NT2/D1 (cell line): Measurements from ENCODE around the gene UNC93B1.

Experiments used
- DNase-seq: peaks from one replicate; pipeline ENCODE4 v3.0.0-alpha.2; 2011; ENCODE audit warnings: low read depth, low spot score
- H3K27me3 ChIP-seq: 2 replicates; pipeline ENCODE4 v1.6.0; 2011; ENCODE audit warnings: mild to moderate bottlenecking; ENCODE audit not compliant: insufficient read length, insufficient read depth
- H3K36me3 ChIP-seq: 2 replicates; pipeline ENCODE4 v1.6.1; 2011; ENCODE audit warnings: mild to moderate bottlenecking, low read length, mixed read lengths; ENCODE audit not compliant: insufficient read depth, insufficient read length
- H3K4me1 ChIP-seq: 2 replicates; pipeline ENCODE4 v1.5.1; 2011; ENCODE audit not compliant: insufficient read depth, insufficient read length
- H3K4me3 ChIP-seq: 2 replicates; pipeline ENCODE4 v1.5.1; 2011; ENCODE audit warnings: low read depth; ENCODE audit not compliant: insufficient read length
- H3K9ac ChIP-seq: 2 replicates; pipeline ENCODE4 v1.6.0; 2011; ENCODE audit warnings: low read depth; ENCODE audit not compliant: insufficient read length
- H3K9me3 ChIP-seq: 2 replicates; pipeline ENCODE4 v1.5.1; 2011; ENCODE audit warnings: mild to moderate bottlenecking, low read length; ENCODE audit not compliant: insufficient read depth
- SUZ12 ChIP-seq: IDR thresholded peaks from 2 replicates; pipeline ENCODE4 v1.6.1; 2011; ENCODE audit not compliant: insufficient read length, insufficient read depth; ENCODE audit errors: extremely low read depth
- YY1 ChIP-seq: IDR thresholded peaks from 2 replicates; pipeline ENCODE4 v1.6.1; 2011; ENCODE audit not compliant: insufficient read length, insufficient read depth
- ZNF274 ChIP-seq: IDR thresholded peaks from 2 replicates; pipeline ENCODE4 v1.6.1; 2011; ENCODE audit warnings: mild to moderate bottlenecking, low read depth, low read length

Gene UNC93B1

DNA sequence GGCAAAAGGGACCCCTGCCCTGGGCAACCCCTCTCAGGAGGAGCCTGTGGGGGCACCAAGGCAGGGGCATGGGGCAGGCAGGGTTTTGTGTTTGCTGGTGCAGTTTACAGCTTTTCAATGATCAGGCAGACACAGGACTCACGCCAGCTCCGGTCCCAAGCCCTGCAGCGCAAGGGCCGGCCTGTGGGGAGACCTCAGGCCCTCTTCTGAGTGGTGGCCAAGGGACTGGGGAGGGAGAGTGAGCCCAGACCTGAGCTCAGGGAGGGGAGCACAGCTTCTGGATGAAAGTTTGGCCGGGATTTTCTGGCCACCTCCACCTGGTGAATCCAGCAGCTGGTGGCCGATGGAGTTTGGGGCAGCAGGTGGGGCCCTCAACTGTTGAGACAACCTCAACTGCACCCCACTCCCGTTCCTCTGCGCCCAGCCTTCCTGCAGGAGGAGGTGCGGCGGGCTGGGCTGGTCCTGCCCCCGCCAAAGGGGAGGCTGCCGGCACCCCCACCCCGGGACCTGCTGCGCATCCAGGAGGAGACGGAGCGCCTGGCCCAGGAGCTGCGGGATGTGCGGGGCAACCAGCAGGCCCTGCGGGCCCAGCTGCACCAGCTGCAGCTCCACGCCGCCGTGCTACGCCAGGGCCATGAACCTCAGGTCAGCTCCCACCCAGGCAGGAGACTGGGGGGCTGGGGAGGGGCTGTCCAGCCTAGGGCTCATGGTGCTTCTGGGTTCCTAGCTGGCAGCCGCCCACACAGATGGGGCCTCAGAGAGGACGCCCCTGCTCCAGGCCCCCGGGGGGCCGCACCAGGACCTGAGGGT lies 38.5 kb upstream of the UNC93B1 start:
- Histone ChIP-seq H3K36me3 (peaks cover 30% of the 10 kb centered on the region), H3K27me3 (no peaks in the 10 kb centered on the region), H3K9me3 (no peaks in the 10 kb centered on the region), H3K9ac (peak overlapping the region; percentile 28), H3K4me3 (no peak overlapping the region), H3K4me1 (peaks cover 46% of the 10 kb centered on the region)
- DNase-seq, result no peak
- TF ChIP-seq ZNF274 (no peak), YY1 (no peak), SUZ12 (no peak)

DNA sequence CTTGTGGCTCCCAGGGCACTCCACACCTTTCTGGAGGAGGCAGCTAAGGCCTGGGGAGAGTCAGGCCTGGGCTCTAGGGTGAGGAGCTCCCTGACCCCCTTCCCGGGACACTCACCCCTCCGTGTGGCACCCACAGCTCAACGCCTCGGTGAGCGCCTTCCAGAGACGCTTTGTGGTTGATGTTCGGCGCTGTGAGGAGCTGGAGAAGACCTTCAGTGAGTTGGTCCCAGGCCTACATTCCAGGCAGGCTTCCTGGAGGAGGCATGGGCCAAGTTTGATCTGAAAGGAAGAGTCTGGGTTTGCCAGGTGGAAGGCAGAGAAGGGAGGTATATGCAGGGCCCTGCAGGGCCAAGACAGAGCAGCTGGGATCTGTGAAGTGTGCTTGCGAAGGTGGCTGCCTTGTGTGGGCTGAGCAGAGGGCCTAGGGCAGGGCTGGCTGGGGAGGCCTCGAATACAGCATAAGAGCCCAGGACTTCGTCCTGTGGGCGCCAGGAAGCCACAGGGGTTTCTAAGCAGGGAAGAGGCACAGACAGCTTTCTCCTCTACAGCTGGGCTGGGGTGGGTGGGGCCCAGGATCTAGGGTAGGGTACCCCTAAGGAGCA lies 37.8 kb upstream of the UNC93B1 start:
- no peaks in the 10 kb centered on the region for H3K9me3 ChIP-seq
- peaks cover 29% of the 10 kb centered on the region for H3K36me3 ChIP-seq
- peaks cover 46% of the 10 kb centered on the region for H3K4me1 ChIP-seq
- no peaks in the 10 kb centered on the region for H3K27me3 ChIP-seq
- peak overlapping the region; percentile 28 for H3K9ac ChIP-seq
- no peak for DNase-seq
- TF ChIP-seq ZNF274, result no peak
- TF ChIP-seq SUZ12, result no peak
- no peak for TF ChIP-seq YY1
- no peak overlapping the region for H3K4me3 ChIP-seq

DNA sequence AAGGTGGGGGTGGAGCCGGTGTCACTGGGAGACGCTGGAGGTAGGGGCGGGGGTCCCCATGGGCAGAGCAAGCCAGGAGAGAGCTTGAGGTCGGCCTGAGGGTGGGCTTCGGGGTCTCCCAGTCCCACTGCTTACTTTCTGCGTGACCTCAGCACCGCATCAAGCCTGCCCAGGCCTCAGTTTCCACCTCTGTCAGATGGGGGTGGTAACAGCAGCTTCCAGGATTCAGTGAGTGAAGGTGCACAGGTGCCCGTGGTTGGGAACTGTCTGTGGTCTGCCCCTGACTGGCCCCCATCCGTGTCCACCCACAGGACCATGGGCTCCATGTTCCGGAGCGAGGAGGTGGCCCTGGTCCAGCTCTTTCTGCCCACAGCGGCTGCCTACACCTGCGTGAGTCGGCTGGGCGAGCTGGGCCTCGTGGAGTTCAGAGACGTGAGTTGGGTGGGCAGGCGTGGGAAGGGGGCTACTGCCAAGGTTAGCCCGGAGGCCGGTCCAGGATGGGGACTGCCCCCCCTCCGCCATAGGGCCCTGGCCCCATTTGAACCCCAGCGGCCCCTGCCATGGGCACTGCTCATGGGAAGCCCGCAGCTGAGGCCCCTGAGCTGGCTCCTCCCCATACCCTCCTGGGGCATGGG lies 37.2 kb upstream of the UNC93B1 start:
- DNase-seq, result no peak
- H3K9me3 ChIP-seq, result no peaks in the 10 kb centered on the region
- TF ChIP-seq YY1, result no peak
- no peak for TF ChIP-seq SUZ12
- H3K4me1 ChIP-seq, result peaks cover 46% of the 10 kb centered on the region
- H3K36me3 ChIP-seq, result peaks cover 29% of the 10 kb centered on the region
- H3K4me3 ChIP-seq, result no peak overlapping the region
- H3K27me3 ChIP-seq, result no peaks in the 10 kb centered on the region
- peak overlapping the region; percentile 56 for H3K9ac ChIP-seq

GRCh38 chr11:68040101-68040956 lies 36.4 kb upstream of the UNC93B1 start:
- Histone ChIP-seq H3K36me3 (peaks cover 35% of the 10 kb centered on the region), H3K4me3 (no peak overlapping the region), H3K4me1 (peaks cover 46% of the 10 kb centered on the region), H3K27me3 (no peaks in the 10 kb centered on the region), H3K9me3 (no peaks in the 10 kb centered on the region), H3K9ac (peak overlapping the region; percentile 67)
- no peak for DNase-seq
- TF ChIP-seq SUZ12 (no peak), ZNF274 (no peak), YY1 (no peak)

GRCh38 chr11:68039526-68040086 lies 35.7 kb upstream of the UNC93B1 start:
- peaks cover 46% of the 10 kb centered on the region for H3K4me1 ChIP-seq
- peak overlapping the region; percentile 95 for H3K9ac ChIP-seq
- TF ChIP-seq YY1, result no peak
- TF ChIP-seq ZNF274, result no peak
- TF ChIP-seq SUZ12, result no peak
- H3K36me3 ChIP-seq, result peaks cover 33% of the 10 kb centered on the region
- no peak for DNase-seq
- peak overlapping the region; percentile 69 for H3K4me3 ChIP-seq
- H3K27me3 ChIP-seq, result no peaks in the 10 kb centered on the region
- no peaks in the 10 kb centered on the region for H3K9me3 ChIP-seq

DNA sequence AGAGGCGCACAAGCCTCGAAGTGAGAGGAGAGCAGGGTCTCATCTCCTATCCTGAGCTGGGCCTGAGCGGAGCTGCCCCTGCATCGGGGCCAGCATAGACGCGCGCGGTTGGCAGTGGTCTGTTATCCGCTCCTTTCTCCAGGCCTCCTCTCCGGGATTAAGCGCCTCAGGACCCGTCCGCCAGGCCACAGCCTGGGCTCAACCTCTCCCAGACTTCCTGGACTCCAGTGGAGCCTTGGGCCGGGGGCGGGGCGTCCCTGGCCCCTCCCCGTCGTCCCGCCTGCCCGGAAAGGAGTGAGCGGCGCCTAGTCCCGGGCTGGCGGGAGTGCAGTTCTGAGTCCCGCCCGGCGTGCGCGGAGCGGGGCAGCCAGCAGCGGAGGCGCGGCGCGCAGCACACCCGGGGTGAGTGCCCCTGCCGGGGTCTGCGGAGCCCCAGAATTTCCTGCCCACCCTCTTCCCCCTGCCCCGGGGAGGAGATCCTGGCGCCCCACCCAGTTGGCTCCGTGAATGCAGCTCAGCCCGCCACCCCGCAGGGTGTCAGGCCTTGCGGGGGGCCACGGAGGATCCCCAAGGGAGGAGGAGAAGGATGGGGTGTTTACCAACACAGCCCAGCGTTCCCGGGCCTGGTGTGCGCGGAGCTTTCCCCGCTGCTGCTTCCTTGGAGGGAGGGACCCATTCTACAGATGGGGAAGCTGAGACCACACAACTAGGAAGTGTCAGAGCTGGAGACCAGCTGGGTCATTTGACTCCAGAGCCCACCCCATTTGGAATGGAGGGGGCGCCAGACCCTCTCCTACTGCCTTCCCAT lies 35.0 kb upstream of the UNC93B1 start, which contains the start of gene TCIRG1:
Gene TCIRG1, plus strand, starts transcription at position 308 of the 808 bp plus-strand sequence. CDS start 2,247 bp downstream, outside the sequence.
- no peaks in the 10 kb centered on the region for H3K27me3 ChIP-seq
- TF ChIP-seq ZNF274, result no peak
- no peak for TF ChIP-seq SUZ12
- TF ChIP-seq YY1, result no peak
- peak; percentile 64 for DNase-seq

More for the DNA sequence above, 35.0 kb upstream of the UNC93B1 start, which contains the start of gene TCIRG1:
- Histone ChIP-seq H3K36me3 (peaks cover 33% of the 10 kb centered on the region), H3K4me1 (peaks cover 41% of the 10 kb centered on the region), H3K9ac (peak within 1 kb of the TSS; percentile 95), H3K9me3 (no peaks in the 10 kb centered on the region), H3K4me3 (peak within 1 kb of the TSS; percentile 69)
